Spleen (tissue), 11 donors: ENCODE measurements around the gene CLCNKB. TPM values are rescaled to one million over a fixed set of nuclear protein-coding genes. Genes with fewer than 3 reads are reported as not detected.
"Not testable (repeated sequence)": the region's sequence is repeated elsewhere in the genome, so short reads cannot be mapped to it uniquely, and the experiment has no call there.

Experiments
- DNase-seq: peaks from one replicate; pipeline ENCODE4 v3.0.0-alpha.2; 2020
- H3K27ac ChIP-seq, 8 donors: fragments of 200-600 bp; sonication (generic) in 7 of 8; 1 replicate in 4 of 8; 2 replicates in 4 of 8; pipeline versions ENCODE4 v1.5.0 to v1.8.0; 2016 to 2021; ENCODE audit warnings: inconsistent platforms in 4 of 8, mild to moderate bottlenecking in 4 of 8, moderate library complexity in 1 of 8
- H3K27me3 ChIP-seq, 7 donors: fragments of 200-600 bp; sonication (generic) in 6 of 7; replicated peaks in 1 of 7; 1 replicate in 4 of 7; 2 replicates in 3 of 7; pipeline versions ENCODE4 v1.5.0 to v1.8.0; 2016 to 2021; ENCODE audit warnings: inconsistent platforms in 3 of 7, mild to moderate bottlenecking in 1 of 7
- H3K36me3 ChIP-seq, 6 donors: fragments of 200-600 bp; sonication (generic) in 5 of 6; 1 replicate in 4 of 6; 2 replicates in 2 of 6; pipeline versions ENCODE4 v1.5.0 to v1.8.0; 2016 to 2021; ENCODE audit warnings: inconsistent platforms in 2 of 6
- H3K4me1 ChIP-seq, 6 donors: fragments of 200-600 bp; sonication (generic) in 5 of 6; 1 replicate in 3 of 6; 2 replicates in 3 of 6; pipeline versions ENCODE4 v1.5.0 to v1.8.0; 2016 to 2021; ENCODE audit warnings: inconsistent platforms in 3 of 6
- H3K4me3 ChIP-seq, 8 donors: fragments of 200-600 bp; sonication (generic) in 7 of 8; 1 replicate in 4 of 8; 2 replicates in 4 of 8; pipeline versions ENCODE4 v1.5.0 to v1.8.0; 2016 to 2021; ENCODE audit warnings: inconsistent platforms in 4 of 8, mild to moderate bottlenecking in 4 of 8, moderate library complexity in 2 of 8
- H3K9me3 ChIP-seq, 8 donors: fragments of 200-600 bp; sonication (generic) in 7 of 8; 1 replicate in 4 of 8; 2 replicates in 4 of 8; pipeline versions ENCODE4 v1.5.0 to v1.8.0; 2016 to 2021; ENCODE audit warnings: inconsistent platforms in 4 of 8
- POLR2A ChIP-seq, 3 donors: fragments of 450-650 bp; IDR thresholded peaks; one replicate each; pipeline ENCODE4 v1.5.1; 2017; ENCODE audit warnings: antibody characterized with exemption in 3 of 3, mild to moderate bottlenecking in 1 of 3
- POLR2AphosphoS5 ChIP-seq, 3 donors: sonication (generic); formaldehyde crosslinking; IDR thresholded peaks; one replicate each; pipeline ENCODE4 v1.5.1; 2017; ENCODE audit warnings: antibody characterized with exemption in 3 of 3
- WGBS, 5 donors: extraction: QIAGEN DNeasy Blood & Tissue Kit in 3 of 5; methylation state at CpG; one replicate each; pipeline versions ENCODE4 v1.1.5 to v1.1.7; 2013 to 2018; 5-methylcytosine and 5-hydroxymethylcytosine counted together
- intact Hi-C: fragments of 100-400 bp; cut with DNase I; formaldehyde crosslinking; loops from one replicate; pipeline ENCODE4 v1.15.0; 2023; ENCODE audit warnings: low total_unique reads
- polyA plus RNA-seq, 3 donors: library from polyadenylated mRNA; stranded (reverse); fragments of 200-250 nt; gene quantifications; one replicate each; pipeline ENCODE4 v1.2.1, GENCODE V29; 2013
- total RNA-seq, 7 donors: library from RNA; depleted of rRNA in 3 of 7; stranded (reverse); fragments of >200 nt in 3 of 7; fragmentation: NEBNext Ultra II Directional in 4 of 7; extraction: Animal tissue kit (Norgen Biotek cat#: 25700) in 4 of 7; gene quantifications; one replicate each; pipeline versions ENCODE4 v1.1.0 to v1.2.1, GENCODE V29; 2016 to 2021
- TF ChIP-seq, protein P1 (sequence below), 11 experiments: fragments of 200-600 bp in 7 of 11; fragments of 450-650 bp in 4 of 11; sonication (generic) in 4 of 11; IDR thresholded peaks in 8 of 11; conservative IDR thresholded peaks in 3 of 11; 1 replicate in 7 of 11; 2 replicates in 4 of 11; pipeline versions ENCODE4 v1.4.0 to v1.8.0; 2016 to 2021; ENCODE audit warnings: antibody characterized with exemption in 11 of 11, inconsistent platforms in 4 of 11, mild to moderate bottlenecking in 1 of 11
- donor health status: healthy with polysubstance abuse.
- donor health status: DM: no; HTN: no; CAD: no; lungs with moderate emphysema.
- donor health status: DM: no; HTN: no; CAD: no.
- donor health status: Bipolar disorder and iron deficiency.
- donor health status: healthy.
- donor health status: DM: no; HTN: no; CAD: no.
- donor health status: DM: yes; HTN: yes; CAD: no.

CLCNKB gene
- total and polyA plus RNA-seq, 10 donors, result 0.04 to 0.13 (median 0.08) TPM; not detected in 6

DNA sequence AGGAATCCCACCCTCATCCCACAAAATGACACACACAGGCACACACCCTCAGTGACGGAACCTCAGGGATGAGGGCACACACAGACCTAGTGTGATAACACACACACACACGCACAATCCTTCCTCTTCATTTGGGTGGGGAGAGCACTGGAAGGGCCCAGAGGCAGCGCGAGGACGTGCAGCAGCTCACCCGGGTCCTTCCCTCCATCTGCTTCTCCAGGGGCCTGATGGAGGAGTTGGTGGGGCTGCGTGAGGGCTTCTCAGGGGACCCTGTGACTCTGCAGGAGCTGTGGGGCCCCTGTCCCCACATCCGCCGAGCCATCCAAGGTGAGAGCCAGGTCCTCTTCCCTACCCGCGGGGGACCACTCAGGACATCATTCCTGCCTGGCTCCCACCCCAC lies 21.2 kb upstream of the CLCNKB start:
- DNase-seq, result no peak
- intact Hi-C loops, result no loop called here
- H3K27me3 ChIP-seq, result peaks cover 0 to 14% (median 7%) of the 10 kb centered on the region in 7 donors
- H3K4me3 ChIP-seq, result no peak overlapping the region
- H3K36me3 ChIP-seq, result no peaks in the 10 kb centered on the region
- no peak overlapping the region for H3K27ac ChIP-seq
- H3K4me1 ChIP-seq, result peaks cover 8 to 33% (median 25%) of the 10 kb centered on the region in 6 donors
- 74 to 95% (median 81%) methylated on average over 4 to 11 of the region's 11 CpGs for WGBS, 5 donors
- H3K9me3 ChIP-seq, result no peaks in the 10 kb centered on the region
- TF ChIP-seq POLR2A (IDR thresholded peaks at IDR 0.05), result no peak
- TF ChIP-seq POLR2AphosphoS5 (IDR thresholded peaks at IDR 0.05), result no peak
- TF ChIP-seq, protein P1, sequence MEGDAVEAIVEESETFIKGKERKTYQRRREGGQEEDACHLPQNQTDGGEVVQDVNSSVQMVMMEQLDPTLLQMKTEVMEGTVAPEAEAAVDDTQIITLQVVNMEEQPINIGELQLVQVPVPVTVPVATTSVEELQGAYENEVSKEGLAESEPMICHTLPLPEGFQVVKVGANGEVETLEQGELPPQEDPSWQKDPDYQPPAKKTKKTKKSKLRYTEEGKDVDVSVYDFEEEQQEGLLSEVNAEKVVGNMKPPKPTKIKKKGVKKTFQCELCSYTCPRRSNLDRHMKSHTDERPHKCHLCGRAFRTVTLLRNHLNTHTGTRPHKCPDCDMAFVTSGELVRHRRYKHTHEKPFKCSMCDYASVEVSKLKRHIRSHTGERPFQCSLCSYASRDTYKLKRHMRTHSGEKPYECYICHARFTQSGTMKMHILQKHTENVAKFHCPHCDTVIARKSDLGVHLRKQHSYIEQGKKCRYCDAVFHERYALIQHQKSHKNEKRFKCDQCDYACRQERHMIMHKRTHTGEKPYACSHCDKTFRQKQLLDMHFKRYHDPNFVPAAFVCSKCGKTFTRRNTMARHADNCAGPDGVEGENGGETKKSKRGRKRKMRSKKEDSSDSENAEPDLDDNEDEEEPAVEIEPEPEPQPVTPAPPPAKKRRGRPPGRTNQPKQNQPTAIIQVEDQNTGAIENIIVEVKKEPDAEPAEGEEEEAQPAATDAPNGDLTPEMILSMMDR (IDR thresholded peaks at IDR 0.05 in 8 of 11, conservative IDR thresholded peaks at IDR 0.05 in 3 of 11), result no peak

DNA sequence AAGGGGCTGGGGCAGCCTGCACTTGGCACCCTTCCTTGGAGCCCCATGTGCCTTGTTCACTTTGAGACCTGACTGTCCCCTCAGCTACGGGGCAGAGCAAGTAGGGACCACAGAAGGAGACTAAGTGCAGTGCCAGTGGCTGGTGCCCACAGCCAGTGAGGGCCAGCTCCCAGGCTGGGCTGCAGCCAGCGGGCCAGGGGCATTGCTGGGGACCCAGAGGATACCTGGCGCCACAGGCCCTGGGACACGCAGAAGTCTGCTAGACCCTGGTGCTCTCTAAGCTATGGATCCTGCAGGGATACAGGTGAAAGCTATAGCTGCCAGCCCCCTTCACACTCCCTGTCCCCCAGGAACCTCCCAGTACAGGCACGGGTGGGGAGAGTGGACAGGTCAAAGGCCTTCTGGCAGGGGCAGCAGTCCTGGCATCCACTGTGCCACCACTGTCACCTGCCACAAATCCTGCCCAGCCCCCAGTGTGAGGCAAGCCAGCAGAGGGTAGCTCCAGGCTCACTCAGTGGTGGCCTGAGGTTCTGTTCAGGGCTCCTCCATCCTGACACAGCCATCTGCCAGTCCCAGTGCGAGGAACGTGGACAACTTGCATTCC lies 20.4 kb upstream of the CLCNKB start:
- Histone ChIP-seq H3K9me3 (no peaks in the 10 kb centered on the region), H3K36me3 (no peaks in the 10 kb centered on the region), H3K27me3 (peaks cover 0 to 21% (median 8%) of the 10 kb centered on the region in 7 donors), H3K4me3 (no peak overlapping the region), H3K27ac (no peak overlapping the region), H3K4me1 (peaks cover 6 to 26% (median 21%) of the 10 kb centered on the region in 6 donors)
- DNase-seq, result no peak
- intact Hi-C loops, result no loop called here
- WGBS, 5 donors, result 63 to 90% (median 78%) methylated on average over 2 to 7 of the region's 7 CpGs
- TF ChIP-seq POLR2A (IDR thresholded peaks at IDR 0.05), result no peak
- TF ChIP-seq, protein P1 (IDR thresholded peaks at IDR 0.05 in 8 of 11, conservative IDR thresholded peaks at IDR 0.05 in 3 of 11), result no peak
- no peak for TF ChIP-seq POLR2AphosphoS5 (IDR thresholded peaks at IDR 0.05)

- H3K36me3 ChIP-seq, H3K27ac ChIP-seq, DNase-seq, H3K9me3 ChIP-seq, intact Hi-C loops: not testable (repeated sequence)
- WGBS, 5 donors, result 34 to 42% (median 39%) methylated on average over 4 to 9 of the region's 10 CpGs; no CpG with 5 or more reads in 1 of the 5 donors
- peaks cover 0 to 47% (median 23%) of the 10 kb centered on the region in 7 donors for H3K27me3 ChIP-seq
- H3K4me3 ChIP-seq, result peak overlapping the region in 2 of 8 donors; percentile 25 to 57
- H3K4me1 ChIP-seq, result peaks cover 6 to 14% (median 9%) of the 10 kb centered on the region in 6 donors
Observed at GRCh38 chr1:16026302-16026701, 17.3 kb upstream of the CLCNKB start.

- H3K27ac ChIP-seq, result no peak overlapping the region
- intact Hi-C loops, result no loop called here
- H3K27me3 ChIP-seq, result peaks cover 0 to 47% (median 23%) of the 10 kb centered on the region in 7 donors
- no peaks in the 10 kb centered on the region for H3K36me3 ChIP-seq
- WGBS, 5 donors, result 11 to 13% (median 12%) methylated on average over 17 to 33 of the region's 33 CpGs
- H3K4me1 ChIP-seq, result peaks cover 6 to 14% (median 9%) of the 10 kb centered on the region in 6 donors
- peak overlapping the region in 4 of 8 donors; percentile 16 to 57 (median 22) for H3K4me3 ChIP-seq
- H3K9me3 ChIP-seq, result no peaks in the 10 kb centered on the region
- DNase-seq, result no peak
- TF ChIP-seq POLR2A (IDR thresholded peaks at IDR 0.05) (no peak), POLR2AphosphoS5 (IDR thresholded peaks at IDR 0.05) (no peak)
- TF ChIP-seq, protein P1 (IDR thresholded peaks at IDR 0.05 in 8 of 11, conservative IDR thresholded peaks at IDR 0.05 in 3 of 11), result no peak
Observed at GRCh38 chr1:16026723-16027484, 16.7 kb upstream of the CLCNKB start.
